ENCODE measurements around the gene IGFL2.

DNA sequence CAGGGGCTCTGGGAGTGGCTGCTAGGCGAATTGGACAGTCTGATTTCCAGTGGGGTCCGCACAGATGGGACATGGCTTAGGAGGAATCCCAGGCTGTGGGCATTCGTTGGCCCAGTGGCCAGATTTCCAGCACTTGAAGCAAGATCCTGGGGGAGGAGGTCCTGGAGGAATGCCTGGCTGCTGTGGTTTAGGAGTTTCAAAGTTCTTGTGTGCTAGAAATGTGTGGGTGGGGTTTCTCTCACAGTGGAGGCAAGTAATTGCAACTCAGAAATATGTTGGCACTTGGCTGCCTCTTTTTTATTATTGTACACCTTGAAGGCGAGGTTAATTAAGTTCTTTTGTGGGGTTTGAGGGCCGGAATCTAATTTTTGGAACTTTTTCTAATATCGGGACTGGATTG, 40.7 kb upstream of the IGFL2 start:
- TF ChIP-seq, protein P1, sequence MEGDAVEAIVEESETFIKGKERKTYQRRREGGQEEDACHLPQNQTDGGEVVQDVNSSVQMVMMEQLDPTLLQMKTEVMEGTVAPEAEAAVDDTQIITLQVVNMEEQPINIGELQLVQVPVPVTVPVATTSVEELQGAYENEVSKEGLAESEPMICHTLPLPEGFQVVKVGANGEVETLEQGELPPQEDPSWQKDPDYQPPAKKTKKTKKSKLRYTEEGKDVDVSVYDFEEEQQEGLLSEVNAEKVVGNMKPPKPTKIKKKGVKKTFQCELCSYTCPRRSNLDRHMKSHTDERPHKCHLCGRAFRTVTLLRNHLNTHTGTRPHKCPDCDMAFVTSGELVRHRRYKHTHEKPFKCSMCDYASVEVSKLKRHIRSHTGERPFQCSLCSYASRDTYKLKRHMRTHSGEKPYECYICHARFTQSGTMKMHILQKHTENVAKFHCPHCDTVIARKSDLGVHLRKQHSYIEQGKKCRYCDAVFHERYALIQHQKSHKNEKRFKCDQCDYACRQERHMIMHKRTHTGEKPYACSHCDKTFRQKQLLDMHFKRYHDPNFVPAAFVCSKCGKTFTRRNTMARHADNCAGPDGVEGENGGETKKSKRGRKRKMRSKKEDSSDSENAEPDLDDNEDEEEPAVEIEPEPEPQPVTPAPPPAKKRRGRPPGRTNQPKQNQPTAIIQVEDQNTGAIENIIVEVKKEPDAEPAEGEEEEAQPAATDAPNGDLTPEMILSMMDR (conservative IDR thresholded peaks at IDR 0.05; ENCODE audit: low read depth in 2 of 2): no peak
- TF ChIP-seq EZH2phosphoT487 (IDR thresholded peaks at IDR 0.05; ENCODE audit: unreplicated experiment) (no peak), CREB1 (CRISPR knock-in tag; IDR thresholded peaks at IDR 0.05; ENCODE audit: low read depth) (no peak), EZH2 (IDR thresholded peaks at IDR 0.05; ENCODE audit: low read depth, unreplicated experiment) (no peak), POLR2AphosphoS5 (IDR thresholded peaks at IDR 0.05; ENCODE audit: low read depth) (no peak), JUNB (IDR thresholded peaks at IDR 0.05; ENCODE audit: unreplicated experiment) (no peak), STAT1 (IDR thresholded peaks at IDR 0.05; ENCODE audit: unreplicated experiment) (no peak), NANOG (IDR thresholded peaks at IDR 0.05; ENCODE audit: borderline replicate concordance) (no peak)
- TF ChIP-seq, protein P2, sequence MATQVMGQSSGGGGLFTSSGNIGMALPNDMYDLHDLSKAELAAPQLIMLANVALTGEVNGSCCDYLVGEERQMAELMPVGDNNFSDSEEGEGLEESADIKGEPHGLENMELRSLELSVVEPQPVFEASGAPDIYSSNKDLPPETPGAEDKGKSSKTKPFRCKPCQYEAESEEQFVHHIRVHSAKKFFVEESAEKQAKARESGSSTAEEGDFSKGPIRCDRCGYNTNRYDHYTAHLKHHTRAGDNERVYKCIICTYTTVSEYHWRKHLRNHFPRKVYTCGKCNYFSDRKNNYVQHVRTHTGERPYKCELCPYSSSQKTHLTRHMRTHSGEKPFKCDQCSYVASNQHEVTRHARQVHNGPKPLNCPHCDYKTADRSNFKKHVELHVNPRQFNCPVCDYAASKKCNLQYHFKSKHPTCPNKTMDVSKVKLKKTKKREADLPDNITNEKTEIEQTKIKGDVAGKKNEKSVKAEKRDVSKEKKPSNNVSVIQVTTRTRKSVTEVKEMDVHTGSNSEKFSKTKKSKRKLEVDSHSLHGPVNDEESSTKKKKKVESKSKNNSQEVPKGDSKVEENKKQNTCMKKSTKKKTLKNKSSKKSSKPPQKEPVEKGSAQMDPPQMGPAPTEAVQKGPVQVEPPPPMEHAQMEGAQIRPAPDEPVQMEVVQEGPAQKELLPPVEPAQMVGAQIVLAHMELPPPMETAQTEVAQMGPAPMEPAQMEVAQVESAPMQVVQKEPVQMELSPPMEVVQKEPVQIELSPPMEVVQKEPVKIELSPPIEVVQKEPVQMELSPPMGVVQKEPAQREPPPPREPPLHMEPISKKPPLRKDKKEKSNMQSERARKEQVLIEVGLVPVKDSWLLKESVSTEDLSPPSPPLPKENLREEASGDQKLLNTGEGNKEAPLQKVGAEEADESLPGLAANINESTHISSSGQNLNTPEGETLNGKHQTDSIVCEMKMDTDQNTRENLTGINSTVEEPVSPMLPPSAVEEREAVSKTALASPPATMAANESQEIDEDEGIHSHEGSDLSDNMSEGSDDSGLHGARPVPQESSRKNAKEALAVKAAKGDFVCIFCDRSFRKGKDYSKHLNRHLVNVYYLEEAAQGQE (IDR thresholded peaks at IDR 0.05; ENCODE audit: unreplicated experiment): no peak
- TF ChIP-seq, protein P3, sequence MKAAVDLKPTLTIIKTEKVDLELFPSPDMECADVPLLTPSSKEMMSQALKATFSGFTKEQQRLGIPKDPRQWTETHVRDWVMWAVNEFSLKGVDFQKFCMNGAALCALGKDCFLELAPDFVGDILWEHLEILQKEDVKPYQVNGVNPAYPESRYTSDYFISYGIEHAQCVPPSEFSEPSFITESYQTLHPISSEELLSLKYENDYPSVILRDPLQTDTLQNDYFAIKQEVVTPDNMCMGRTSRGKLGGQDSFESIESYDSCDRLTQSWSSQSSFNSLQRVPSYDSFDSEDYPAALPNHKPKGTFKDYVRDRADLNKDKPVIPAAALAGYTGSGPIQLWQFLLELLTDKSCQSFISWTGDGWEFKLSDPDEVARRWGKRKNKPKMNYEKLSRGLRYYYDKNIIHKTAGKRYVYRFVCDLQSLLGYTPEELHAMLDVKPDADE (IDR thresholded peaks at IDR 0.05): no peak
